ENCODE data around the gene RALGAPA2.

DNA sequence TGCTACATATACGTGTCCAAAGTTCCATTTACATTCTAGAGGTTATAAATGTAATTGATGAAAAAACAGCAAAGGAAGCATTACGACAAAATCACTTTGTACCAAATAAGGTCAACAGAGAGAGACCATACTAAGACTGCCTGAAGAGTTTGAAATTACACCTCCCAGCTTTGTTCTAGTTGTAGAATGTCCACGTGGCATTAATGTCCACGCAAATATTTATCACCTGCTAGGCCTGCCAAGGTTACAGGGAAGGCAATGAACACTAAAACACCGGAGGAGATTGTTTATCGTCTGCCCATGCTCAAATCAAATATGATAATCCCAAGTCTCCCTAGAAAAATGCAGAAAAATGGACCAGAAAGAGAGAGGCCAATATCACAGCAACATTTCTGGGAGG lies 6.2 kb downstream of the RALGAPA2 start:
- TF ChIP-seq, protein P1, sequence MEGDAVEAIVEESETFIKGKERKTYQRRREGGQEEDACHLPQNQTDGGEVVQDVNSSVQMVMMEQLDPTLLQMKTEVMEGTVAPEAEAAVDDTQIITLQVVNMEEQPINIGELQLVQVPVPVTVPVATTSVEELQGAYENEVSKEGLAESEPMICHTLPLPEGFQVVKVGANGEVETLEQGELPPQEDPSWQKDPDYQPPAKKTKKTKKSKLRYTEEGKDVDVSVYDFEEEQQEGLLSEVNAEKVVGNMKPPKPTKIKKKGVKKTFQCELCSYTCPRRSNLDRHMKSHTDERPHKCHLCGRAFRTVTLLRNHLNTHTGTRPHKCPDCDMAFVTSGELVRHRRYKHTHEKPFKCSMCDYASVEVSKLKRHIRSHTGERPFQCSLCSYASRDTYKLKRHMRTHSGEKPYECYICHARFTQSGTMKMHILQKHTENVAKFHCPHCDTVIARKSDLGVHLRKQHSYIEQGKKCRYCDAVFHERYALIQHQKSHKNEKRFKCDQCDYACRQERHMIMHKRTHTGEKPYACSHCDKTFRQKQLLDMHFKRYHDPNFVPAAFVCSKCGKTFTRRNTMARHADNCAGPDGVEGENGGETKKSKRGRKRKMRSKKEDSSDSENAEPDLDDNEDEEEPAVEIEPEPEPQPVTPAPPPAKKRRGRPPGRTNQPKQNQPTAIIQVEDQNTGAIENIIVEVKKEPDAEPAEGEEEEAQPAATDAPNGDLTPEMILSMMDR (IDR thresholded peaks at IDR 0.05; ENCODE audit: poor library complexity, severe bottlenecking): no peak
- TF ChIP-seq EP300 (conservative IDR thresholded peaks at IDR 0.05; ENCODE audit: poor library complexity, severe bottlenecking) (no peak), MXI1 (conservative IDR thresholded peaks at IDR 0.05; ENCODE audit: poor library complexity, severe bottlenecking) (no peak), EZH2 (IDR thresholded peaks at IDR 0.05; ENCODE audit: borderline replicate concordance, insufficient read depth, low read length, poor library complexity, severe bottlenecking) (no peak), POLR2AphosphoS5 (IDR thresholded peaks at IDR 0.05) (no peak), RAD21 (conservative IDR thresholded peaks at IDR 0.05) (no peak)

Data from neural cell (in vitro differentiated cells).